Tibial nerve (tissue), 4 donors: ENCODE results near the gene UBE2E1. TPM values are rescaled to one million over a fixed set of nuclear protein-coding genes. Genes with fewer than 3 reads are reported as not detected.

ENCODE experiments used
- DNase-seq, 2 donors: peaks; one replicate each; pipeline ENCODE4 v3.0.0-alpha.2; 2019; ENCODE audit warnings: low spot score in 2 of 2
- H3K27ac ChIP-seq, 4 donors: fragments of 200-600 bp; sonication (generic) in 3 of 4; one replicate each; pipeline ENCODE4 v1.5.1; 2017 to 2019; ENCODE audit warnings: mild to moderate bottlenecking in 1 of 4
- H3K27me3 ChIP-seq, 2 donors: fragments of 200-600 bp; sonication (generic) in 1 of 2; one replicate each; pipeline versions ENCODE4 v1.5.1 to v1.6.0; 2017 to 2019
- H3K36me3 ChIP-seq, 3 donors: fragments of 200-600 bp; sonication (generic); one replicate each; pipeline ENCODE4 v1.5.1; 2018 to 2019
- H3K4me1 ChIP-seq, 4 donors: fragments of 200-600 bp; sonication (generic) in 3 of 4; one replicate each; pipeline ENCODE4 v1.5.1; 2017 to 2019
- H3K4me3 ChIP-seq, 4 donors: fragments of 200-600 bp; sonication (generic) in 3 of 4; one replicate each; pipeline ENCODE4 v1.5.1; 2017 to 2019; ENCODE audit warnings: mild to moderate bottlenecking in 1 of 4, moderate library complexity in 1 of 4
- H3K9me3 ChIP-seq, 4 donors: fragments of 200-600 bp; sonication (generic) in 3 of 4; one replicate each; pipeline ENCODE4 v1.5.1; 2017 to 2019
- EP300 ChIP-seq, 2 donors: sonication (generic); formaldehyde crosslinking; IDR thresholded peaks; one replicate each; pipeline ENCODE4 v1.6.1; 2017; ENCODE audit warnings: antibody characterized with exemption in 2 of 2, mild to moderate bottlenecking in 1 of 2
- POLR2A ChIP-seq, 2 donors: fragments of 450-650 bp; IDR thresholded peaks; one replicate each; pipeline ENCODE4 v1.6.1; 2017; ENCODE audit warnings: antibody characterized with exemption in 2 of 2, mild to moderate bottlenecking in 2 of 2, moderate library complexity in 2 of 2
- WGBS, 2 donors: methylation state at CpG; one replicate each; pipeline ENCODE4 v1.1.5; 2018; 5-methylcytosine and 5-hydroxymethylcytosine counted together
- total RNA-seq, 4 donors: library from RNA; depleted of rRNA; stranded (reverse); fragments of >200 nt; gene quantifications; one replicate each; pipeline ENCODE4 v1.1.0, GENCODE V29; 2016
- TF ChIP-seq, protein P1 (sequence below), 5 experiments: fragments of 200-600 bp in 3 of 5; fragments of 450-650 bp in 2 of 5; sonication (generic) in 3 of 5; IDR thresholded peaks; one replicate each; pipeline ENCODE4 v1.5.1; 2016 to 2019; ENCODE audit warnings: antibody characterized with exemption in 5 of 5, mild to moderate bottlenecking in 3 of 5, moderate library complexity in 2 of 5

Gene UBE2E1
- 100 to 1,000 TPM in 2 of 4 donors, 10 to 100 TPM in 2; 55.1 to 132 (median 99.5) TPM for total RNA-seq

DNA sequence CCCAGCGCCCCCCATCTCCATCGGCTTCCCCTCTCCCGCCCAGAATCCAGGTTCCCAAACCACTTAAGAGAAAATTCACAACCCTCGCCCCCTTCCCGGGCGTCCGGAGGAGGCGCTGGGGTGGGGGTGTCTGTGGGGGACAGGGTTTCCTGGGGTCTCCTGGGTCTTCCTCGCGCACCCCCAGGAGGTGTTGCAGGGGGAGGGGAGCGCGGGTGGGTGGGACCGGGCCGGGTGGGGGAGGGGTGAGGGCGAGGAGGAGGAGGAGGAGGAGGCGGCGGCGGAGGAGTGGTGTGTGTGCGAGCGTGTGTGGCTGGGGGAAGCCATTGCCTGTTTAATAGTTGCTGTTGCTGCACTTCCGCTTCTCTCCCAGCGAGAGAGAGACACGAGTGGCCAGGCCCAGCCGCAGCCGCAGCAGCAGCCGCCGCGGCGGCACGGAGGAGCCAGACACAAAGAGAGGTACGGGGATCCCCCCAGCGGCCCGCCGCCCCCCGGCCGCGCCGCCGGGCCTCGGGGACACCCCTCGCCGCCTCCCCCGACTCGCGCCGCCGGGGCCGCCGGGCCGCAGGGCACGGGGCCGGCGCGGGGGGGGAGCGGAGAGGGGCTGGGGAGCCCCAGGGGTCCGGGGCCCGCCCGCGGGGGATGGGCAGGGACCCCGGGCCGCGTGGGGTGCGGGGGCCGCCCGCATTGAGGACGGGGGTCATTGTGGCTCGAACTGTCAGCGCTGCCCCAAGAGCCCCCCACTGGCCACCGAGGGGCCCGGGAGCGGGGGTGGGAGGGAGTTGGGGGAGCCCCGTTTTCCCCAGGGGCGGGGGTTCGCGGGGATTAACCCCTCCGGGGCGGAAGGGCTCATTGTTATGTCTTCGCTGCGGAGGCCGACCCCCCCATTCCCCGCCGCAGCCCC lies at the start of gene UBE2E1:
Gene UBE2E1 (plus strand): TSS at position 323 of the 901 bp plus-strand sequence. CDS start 1,315 bp downstream, outside the sequence.
- Histone ChIP-seq H3K9me3 (no peaks in the 10 kb centered on the region), H3K27ac (peak within 1 kb of the TSS; percentile 90 to 94 (median 93)), H3K27me3 (no peaks in the 10 kb centered on the region), H3K36me3 (no peaks in the 10 kb centered on the region), H3K4me3 (peak within 1 kb of the TSS; percentile 89 to 95 (median 92)), H3K4me1 (peaks cover 0 to 37% (median 11%) of the 10 kb centered on the region in 4 donors)
- DNase-seq, result peak; percentile 45 to 69
- TF ChIP-seq EP300 (IDR thresholded peaks at IDR 0.05), result peak in 1 of 2 donors; percentile 58
- TF ChIP-seq, protein P1, sequence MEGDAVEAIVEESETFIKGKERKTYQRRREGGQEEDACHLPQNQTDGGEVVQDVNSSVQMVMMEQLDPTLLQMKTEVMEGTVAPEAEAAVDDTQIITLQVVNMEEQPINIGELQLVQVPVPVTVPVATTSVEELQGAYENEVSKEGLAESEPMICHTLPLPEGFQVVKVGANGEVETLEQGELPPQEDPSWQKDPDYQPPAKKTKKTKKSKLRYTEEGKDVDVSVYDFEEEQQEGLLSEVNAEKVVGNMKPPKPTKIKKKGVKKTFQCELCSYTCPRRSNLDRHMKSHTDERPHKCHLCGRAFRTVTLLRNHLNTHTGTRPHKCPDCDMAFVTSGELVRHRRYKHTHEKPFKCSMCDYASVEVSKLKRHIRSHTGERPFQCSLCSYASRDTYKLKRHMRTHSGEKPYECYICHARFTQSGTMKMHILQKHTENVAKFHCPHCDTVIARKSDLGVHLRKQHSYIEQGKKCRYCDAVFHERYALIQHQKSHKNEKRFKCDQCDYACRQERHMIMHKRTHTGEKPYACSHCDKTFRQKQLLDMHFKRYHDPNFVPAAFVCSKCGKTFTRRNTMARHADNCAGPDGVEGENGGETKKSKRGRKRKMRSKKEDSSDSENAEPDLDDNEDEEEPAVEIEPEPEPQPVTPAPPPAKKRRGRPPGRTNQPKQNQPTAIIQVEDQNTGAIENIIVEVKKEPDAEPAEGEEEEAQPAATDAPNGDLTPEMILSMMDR (IDR thresholded peaks at IDR 0.05), result no peak
- TF ChIP-seq POLR2A (IDR thresholded peaks at IDR 0.05), result peak in 1 of 2 donors; percentile 42
- WGBS, 2 donors, result 2% methylated on average over 43 to 45 of the region's 82 CpGs

DNA sequence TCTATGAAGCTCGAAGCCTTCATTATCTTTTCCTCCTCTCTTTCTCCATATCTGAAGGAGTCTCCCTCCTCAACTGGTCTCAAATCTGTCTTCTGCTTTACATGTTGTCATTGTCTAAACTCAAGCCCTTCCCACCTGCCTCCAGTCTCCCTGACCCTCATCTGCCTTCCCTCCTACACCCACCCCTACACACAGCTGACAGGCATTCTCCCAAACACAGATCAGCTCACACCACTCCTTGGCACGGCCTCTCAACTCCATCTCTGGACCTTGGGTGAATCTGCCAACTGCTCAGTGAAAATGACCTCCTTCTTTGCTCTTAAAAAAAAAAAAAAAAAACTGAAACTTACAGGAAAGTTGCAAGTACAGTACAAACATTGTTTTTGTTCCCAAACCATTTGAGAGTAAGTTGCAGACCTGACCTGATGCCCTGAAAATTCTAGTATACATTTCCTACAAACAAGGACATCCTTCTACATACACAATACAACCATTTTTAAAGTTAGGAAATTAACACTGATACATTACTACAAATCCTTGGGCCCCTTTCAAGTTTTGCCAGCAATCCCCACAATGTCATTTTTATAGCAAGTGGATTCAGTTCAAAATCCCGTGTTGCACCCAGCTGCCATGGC lies 49.4 kb upstream of the UBE2E1 start:
- no peak overlapping the region for H3K27ac ChIP-seq
- DNase-seq, result no peak
- H3K4me1 ChIP-seq, result peaks cover 0 to 6% (median 0%) of the 10 kb centered on the region in 4 donors
- H3K9me3 ChIP-seq, result no peaks in the 10 kb centered on the region
- no peaks in the 10 kb centered on the region for H3K27me3 ChIP-seq
- H3K36me3 ChIP-seq, result no peaks in the 10 kb centered on the region
- H3K4me3 ChIP-seq, result no peak overlapping the region
- no peak for TF ChIP-seq EP300 (IDR thresholded peaks at IDR 0.05)
- TF ChIP-seq, protein P1 (IDR thresholded peaks at IDR 0.05), result no peak
- TF ChIP-seq POLR2A (IDR thresholded peaks at IDR 0.05), result no peak
- 45 to 53% methylated on average over 3 of the region's 3 CpGs for WGBS, 2 donors

DNA sequence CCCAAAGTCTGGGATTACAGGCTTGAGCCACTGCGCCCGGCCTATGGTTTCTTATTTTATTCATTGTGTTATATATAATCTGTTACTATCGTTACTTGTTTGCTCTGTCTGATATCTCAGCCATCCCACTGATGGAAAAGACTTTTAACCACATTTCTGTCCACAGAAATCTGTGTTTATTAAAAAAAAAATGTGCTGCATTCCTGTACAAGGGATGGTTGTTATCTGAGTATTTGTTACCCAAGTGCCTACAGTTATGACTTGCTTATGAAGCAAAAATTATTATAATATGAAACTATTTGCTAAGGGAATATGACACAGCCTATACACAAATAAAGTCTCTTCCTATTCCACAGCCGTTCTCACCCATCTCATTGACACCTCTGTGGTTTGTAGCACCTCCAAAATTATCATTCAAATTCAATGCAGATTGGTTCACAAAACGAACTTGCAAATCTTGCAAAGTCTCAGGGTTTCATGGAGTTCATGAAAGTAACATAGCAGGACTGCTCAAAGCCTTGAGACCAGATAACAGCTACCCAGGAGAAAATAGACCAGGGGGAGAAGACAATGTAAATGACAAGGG lies 47.4 kb upstream of the UBE2E1 start:
- 89 to 90% methylated on average over 5 of the region's 5 CpGs for WGBS, 2 donors
- no peak overlapping the region for H3K27ac ChIP-seq
- H3K9me3 ChIP-seq, result no peaks in the 10 kb centered on the region
- no peaks in the 10 kb centered on the region for H3K36me3 ChIP-seq
- H3K27me3 ChIP-seq, result no peaks in the 10 kb centered on the region
- H3K4me3 ChIP-seq, result no peak overlapping the region
- no peak for DNase-seq
- peaks cover 0 to 13% (median 3%) of the 10 kb centered on the region in 4 donors for H3K4me1 ChIP-seq
- TF ChIP-seq, protein P1 (IDR thresholded peaks at IDR 0.05), result no peak
- no peak for TF ChIP-seq POLR2A (IDR thresholded peaks at IDR 0.05)
- TF ChIP-seq EP300 (IDR thresholded peaks at IDR 0.05), result no peak

DNA sequence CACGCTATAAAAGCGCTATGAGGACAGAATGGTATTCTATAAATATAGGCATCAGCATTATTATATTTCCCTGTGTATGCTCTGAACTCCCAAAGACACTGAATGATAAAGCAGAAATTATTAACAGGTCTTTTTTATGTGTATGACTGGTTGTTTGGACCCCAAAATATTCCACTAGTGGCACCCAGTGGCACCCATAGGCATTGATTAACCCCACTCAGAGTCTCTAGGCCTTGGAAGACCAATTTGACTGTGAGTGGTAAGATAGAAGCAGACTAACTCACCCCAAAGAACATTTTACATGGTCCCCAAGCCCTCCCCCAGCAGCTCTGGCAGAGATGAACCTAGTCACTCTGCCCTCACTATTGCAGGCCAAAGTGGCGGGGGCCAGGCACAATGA lies 45.4 kb upstream of the UBE2E1 start:
- Histone ChIP-seq H3K36me3 (no peaks in the 10 kb centered on the region), H3K27me3 (no peaks in the 10 kb centered on the region), H3K4me3 (no peak overlapping the region), H3K27ac (no peak overlapping the region), H3K4me1 (peaks cover 0 to 16% (median 3%) of the 10 kb centered on the region in 4 donors), H3K9me3 (no peaks in the 10 kb centered on the region)
- TF ChIP-seq EP300 (IDR thresholded peaks at IDR 0.05) (no peak), POLR2A (IDR thresholded peaks at IDR 0.05) (no peak)
- TF ChIP-seq, protein P1 (IDR thresholded peaks at IDR 0.05), result no peak
- WGBS, 2 donors, result 94 to 97% methylated on average over 3 of the region's 3 CpGs
- no peak for DNase-seq
